Right kidney (tissue), 1 donor: ENCODE results near the gene KIF26B.
A peak's percentile ranks its signal among the peaks of the same experiment; 100 is the strongest.
"Not testable (repeated sequence)": the region's sequence is repeated elsewhere in the genome, so short reads cannot be mapped to it uniquely, and the experiment has no call there.

Source experiments
- DNase-seq: peaks from one replicate; pipeline ENCODE4 v3.0.0-alpha.2; 2016

Gene KIF26B

DNA sequence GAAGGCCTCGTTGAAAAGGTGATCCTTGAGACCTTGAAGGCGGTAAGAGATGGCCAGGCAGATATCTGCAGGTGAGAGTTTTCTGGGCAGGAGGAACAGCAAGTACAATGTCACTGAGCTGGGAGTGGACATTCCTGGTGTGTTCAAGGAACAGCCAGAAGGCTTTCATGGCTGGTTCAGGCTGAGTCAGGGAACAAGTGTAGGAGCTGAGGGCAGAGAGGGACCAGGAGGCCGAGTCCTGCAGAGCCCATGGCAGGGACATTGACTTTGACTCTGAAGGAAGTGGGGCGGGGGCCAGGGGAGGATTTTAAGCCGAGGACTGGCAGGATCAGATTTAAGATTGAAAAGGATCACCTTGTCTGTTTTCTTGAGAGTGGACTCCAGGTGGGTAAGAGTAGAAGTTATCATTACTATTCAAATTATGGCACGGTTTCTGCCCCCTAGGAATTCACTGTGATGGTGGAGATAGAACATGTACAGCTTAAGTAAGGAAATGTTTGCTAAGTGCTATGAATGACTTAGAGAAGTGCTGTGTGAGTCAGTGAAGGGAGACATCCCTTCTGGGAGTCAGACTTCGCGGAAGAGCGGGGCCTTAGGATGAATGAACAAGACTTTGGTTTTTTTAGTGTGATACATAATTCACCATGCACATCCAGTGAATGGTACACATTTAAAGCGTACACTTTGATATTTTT is 202.3 kb downstream of the KIF26B start:
- peak; percentile 58 for DNase-seq

DNA sequence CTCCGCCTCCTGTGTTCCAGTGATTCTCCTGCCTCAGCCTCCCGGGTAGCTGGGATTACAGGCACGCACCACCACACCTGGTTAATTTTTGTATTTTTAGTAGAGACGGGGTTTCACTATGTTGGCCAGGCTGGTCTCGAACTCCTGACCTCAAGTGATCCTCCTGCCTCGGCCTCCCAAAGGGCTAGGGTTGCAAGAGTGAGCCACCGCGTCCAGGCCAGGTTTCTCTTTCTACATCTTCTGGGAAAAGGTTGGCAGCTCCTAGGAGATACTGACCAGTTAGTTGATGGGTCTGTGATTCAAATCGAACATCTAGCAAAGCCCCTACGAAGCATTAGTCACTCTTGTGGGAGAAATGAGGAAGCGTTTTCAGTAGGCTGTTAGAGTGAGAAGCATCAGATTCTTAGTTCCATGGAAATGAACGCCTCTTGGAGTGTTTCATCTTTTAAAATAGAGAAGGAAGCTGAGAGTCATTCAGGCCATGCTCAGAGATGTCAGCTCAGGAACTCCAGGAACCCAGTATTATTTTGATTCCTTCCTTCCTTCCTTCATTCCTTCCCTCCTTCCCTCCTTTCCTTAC is 204.4 kb downstream of the KIF26B start:
- DNase-seq: not testable (repeated sequence)

DNA sequence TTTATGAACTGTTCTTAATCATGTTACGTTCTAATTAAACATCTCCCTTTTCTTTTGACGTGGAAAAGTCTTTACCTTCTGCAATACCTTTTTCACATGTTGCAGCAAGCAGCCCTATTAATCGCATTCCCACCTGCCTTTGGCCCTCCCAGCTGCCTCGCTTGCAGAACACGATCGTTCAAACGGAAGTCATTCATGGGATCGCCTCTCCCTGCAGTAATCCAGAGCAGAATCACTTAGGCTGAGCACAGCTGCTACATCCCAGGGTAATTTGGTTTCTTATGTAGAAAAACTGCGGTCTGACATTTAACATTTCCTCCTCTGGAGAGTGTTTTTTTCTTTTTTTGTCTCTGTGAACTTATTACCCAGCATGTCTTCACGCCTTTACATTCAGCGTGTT is 206.3 kb downstream of the KIF26B start:
- no peak for DNase-seq

DNA sequence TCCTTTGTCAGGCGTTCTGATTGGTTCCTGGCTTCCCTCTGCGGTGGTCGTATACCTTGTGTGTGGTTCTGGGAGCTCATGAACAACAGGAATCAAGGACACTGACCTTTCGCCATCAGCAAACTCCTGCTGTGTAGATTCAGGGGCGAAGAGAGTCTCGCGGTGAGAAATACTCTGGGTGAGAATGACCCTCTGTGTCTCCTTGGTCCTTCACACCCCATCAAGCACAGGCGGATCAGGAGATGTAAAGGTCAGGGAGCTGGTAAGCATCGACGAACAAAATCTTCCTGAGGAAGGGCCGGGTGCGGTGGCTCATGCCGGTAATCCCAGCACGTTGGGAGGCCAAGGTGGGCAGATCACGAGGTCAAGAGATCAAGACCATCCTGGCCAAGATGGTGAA is 207.2 kb downstream of the KIF26B start:
- DNase-seq: no peak

DNA sequence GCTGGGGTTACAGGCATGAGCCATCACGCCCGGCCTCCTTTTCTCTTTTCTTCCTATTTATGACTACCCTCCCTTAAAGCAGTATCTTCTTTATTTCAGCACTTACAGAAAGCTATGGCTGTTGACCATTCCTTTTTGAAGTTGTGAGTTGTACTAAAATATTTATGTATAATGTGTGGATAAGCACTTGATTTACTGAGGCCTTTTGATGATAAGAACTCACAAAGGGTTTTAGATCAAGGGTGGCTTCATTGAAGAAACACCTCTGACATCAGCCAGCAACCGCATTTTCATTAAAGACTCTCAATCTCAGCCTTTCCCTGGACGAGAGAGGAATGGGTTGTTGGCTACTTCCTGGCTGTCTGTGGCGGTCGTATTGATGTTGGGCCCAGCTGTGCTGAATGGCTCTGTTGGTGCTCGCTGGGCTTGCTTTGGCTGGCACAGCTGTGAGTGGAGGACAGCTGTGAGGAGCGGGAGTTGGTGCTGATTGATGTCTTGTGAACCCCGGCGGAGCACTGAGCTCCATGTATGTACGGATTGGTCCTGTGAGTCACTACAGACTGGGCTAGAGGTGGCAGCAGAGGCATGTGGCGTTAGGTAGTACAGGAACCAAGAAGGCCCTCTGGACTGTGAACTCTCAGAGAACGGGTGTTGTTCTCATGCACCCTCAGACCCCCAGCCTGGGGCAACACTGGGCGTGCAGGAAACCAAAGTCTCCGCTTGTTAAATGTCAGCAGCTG is 208.8 kb downstream of the KIF26B start:
- peak; percentile 51 for DNase-seq

DNA sequence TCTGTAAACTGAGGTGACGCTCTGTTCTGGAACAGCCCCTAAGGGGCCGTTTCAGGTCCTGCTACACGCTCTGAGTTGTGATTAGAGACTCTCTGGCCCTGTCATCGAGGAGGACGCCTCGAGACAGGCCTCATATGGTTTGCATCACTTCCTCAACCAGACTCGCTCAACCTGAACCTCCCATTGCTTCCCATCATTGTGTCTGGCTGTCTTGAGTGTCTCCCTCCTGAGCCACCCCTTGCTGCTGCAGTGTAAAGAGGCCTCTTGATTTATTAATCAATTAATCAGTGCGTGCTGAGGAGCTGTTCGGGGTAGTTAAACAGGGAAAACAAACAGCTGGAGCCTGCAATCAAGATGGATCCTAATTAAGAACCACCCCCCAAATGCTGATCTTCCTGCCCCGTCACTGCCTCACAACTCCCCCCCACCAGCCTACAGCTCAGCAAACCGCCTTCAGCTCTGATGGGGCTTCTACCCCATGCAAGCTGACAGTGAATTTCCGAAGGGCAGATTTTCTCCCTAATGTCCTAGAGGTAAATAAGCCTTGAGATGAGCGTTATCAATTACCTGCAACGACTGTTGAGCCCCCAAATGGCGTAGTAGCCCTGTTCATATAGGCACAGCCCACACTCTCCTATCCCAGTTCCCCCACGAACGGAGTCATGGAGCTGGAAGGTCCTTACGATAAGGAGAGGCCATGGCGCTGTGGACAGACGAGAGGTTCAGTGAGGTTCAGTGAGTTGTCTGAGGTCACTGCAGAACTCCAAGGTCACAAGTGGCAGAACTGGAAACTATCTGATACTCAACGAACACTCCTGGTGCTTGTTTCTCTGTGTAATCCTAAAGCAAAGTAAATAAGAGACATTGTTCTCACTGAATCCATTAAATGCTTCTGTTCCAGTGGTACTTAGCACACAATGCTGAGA is 210.6 kb downstream of the KIF26B start:
- DNase-seq: peak; percentile 65

DNA sequence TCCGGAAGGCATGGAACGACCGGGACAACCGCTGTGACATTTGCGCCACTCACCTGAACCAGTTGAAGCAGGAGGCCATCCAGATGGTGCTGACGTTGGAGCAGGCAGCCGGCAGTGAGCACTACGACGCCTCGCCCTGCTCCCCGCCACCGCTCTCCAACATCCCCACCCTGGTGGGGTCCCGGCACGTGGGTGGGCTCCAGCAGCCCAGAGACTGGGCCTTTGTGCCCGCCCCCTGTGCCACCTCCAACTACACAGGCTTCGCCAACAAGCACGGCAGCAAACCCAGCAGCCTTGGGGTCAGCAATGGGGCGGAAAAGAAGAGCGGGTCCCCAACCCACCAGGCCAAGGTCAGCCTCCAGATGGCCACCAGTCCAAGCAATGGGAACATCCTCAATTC is 212.1 kb downstream of the KIF26B start:
- DNase-seq: no peak

DNA sequence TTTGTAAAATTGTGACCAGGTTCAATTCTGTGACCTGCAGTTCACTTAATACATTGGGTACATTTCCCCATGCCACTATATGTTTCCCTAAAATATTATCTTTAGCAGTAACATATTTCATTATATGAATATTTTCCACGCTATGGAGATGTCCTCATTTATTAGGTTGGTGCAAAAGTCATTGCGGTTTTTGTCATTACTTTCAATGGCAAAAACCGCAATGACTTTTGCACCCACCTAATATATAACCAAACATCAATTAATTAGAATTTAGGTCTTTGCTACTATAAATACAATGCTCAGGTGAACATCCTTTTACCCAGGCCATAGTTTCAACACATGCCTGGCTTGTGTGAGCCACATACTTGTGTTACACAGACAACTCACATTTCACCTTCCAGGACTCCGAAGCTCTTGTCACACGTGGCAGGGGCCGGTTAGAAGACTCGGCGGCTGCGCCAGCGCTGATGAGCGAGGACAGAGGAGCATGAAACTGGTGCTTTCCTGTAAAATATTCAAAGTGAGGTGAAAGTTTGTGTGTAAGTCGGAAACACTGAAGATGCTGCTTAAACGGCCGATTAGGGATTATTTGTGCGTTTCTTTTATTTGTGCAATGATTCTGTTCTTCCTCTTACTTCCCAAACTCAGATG is 215.5 kb downstream of the KIF26B start:
- no peak for DNase-seq

DNA sequence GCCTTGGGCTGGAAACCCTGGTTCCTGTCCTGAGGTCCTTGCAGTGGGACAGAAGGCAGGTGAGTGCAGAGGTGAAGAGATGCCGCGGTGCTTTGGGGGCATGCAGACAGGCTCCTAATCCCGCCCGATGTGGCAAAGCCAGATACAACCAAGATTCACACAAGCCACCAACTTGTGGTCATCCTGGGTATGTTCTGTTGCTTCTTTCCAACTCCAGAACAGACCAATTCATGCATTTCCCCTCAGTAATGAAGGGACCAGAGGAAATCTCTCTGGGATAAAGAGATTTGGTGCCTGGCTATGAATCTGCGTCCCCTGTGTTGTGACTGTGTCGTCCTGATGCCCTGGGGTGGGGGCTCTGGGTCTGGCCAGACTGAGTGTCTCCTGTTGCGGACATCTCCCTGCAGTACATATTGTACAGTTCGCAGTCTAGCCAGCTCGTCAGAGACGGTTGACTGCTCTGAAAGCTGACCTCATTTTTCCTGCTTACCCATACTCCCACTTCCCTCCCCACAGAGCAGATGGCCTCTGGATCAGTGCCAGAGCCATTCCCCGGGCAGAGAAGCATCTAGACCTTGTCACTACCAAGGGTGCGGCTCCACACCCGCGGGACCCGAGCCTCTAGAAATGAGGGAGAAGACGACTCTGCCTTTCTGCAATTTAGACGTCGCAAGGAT is 216.3 kb downstream of the KIF26B start:
- peak; percentile 61 for DNase-seq

DNA sequence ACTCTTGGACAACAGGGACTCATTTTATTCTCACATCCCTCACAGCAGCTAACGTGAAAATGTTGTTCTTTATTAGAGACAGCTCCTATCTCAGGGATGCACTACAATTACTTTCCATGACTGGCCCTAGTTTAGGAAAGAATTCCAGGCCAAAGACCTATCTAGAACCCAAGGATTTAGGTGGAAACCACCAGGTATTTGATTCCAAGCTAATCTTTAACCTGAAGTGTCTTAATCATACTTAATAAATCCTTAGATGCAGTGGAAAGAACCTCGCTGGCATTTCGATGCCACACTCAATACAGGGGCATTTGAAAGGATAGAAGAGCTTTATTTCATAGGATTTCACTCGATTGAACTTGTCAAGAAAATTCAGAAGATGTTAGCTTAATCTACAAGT is 218.3 kb downstream of the KIF26B start:
- DNase-seq: no peak

DNA sequence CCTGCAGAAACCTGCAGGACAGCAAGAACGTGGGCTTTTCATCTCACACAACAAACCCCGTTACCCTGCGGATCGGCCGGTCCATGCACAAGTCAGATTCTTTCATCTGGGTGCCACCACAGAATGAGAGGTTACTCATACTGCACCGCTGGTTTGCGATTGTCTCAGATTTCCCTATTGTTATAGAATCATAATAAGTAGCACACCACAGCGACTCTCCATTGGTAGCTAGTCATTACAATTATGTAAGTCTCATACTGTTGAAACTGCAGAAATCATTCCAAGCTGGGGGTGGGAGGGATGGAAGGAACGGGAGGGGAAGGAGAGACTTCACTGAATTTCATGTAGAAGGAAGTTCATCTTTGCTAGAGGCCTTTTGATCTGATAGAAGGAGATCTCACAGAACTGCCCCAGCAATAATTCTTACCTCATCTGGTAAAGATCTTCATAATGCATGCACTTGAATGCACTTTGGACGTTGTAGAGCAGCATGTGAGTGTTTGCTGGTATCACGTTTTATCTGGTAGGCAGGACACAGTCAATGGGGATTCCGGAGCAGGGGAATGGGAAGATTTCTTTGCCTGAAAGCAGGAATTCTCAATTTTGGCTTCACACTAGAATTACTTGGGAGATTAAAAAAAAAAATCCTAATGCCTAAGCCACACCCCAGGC is 221.1 kb downstream of the KIF26B start:
- no peak for DNase-seq

DNA sequence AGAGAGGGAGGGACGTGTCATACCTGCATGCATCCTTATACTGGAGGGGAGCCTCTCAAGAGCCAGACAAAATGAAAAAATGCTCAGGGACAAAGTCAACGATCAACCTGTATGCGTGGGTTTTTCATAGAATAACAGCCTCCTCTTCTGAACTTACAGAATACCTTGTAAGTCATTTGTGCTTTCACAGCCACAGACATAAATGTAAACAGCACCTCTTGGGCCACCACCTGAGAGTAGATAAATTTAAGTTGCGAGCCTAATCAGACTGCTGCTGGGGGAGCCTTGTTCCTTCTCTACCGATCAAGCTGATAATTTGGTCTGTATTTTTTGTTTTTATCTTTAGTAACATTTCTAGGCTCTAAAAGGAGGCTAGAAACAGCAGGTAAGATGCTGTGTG is 223.1 kb downstream of the KIF26B start:
- DNase-seq: no peak

DNA sequence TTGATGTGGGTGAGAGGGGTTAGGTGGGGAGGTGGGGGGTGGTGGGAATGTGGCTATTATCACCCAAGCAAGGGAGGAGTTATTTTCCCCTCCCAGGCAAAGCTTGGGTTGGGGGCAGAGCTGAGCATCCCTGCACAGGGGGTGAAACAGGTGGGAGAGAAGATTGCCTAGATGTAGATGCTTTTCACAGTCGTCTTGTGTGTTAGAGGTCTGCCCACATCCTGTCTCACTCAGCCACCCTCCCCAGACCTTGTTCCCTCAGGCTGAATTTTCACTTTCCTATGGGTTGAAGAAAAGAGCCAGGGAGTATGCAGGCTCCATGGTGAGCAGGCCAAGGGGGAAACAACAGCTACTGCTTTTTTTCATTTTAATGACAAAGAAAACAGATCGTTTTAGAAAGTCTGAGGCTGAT is 223.5 kb downstream of the KIF26B start:
- DNase-seq: no peak

DNA sequence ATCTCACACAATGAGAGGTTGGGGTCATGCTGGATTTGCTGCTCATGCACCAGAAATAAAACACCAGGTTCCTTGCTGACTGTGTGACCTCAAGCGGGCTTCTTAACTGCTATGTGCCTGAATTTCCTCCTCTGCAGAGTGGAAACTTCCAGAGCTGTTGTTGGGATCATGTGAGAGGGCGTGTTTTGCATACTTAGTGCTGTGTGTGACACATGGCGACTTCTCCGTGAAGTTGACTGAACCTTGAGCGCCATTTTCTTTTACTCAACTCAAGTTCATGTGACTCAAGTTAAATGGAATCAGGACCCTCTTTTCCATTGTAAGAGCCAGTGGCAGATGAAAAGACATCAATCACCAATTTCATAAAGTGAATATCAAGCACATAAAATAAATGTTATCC is 224.0 kb downstream of the KIF26B start:
- no peak for DNase-seq

DNA sequence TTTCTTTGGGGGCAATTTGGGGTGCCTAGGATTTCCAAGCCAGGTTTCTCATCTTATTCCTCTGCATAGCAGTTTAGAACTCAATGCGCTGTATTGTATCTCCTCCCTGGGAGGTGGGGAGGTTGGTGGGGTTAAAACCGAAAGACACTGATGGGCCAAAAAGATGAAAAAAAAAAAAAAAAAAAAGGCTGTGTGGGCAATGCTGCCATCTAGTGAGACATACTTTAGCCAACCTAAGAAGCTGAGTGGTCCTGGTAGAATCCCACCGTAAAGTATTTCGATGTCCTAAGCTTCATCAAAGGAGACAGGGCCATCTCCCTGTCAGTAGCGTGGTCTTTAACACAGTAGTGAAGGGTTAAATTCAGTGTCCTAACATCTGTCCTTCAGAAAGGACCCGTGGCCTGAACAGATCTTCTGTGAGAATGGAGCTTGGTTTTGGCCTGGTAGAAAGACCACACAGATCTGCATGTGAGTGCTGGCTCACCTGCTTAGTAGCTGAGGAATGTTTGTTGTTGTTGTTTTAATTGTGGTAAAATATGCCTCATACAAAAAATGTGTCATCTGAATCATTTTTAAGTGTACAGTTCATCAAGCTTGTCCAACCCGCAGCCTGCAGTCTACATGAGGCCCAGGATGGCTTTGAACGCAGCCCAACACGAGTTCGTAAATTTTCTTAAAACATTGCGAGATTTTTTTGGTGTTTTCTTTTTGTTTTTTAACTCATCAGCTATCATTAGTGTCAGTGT is 226.2 kb downstream of the KIF26B start:
- no peak for DNase-seq

DNA sequence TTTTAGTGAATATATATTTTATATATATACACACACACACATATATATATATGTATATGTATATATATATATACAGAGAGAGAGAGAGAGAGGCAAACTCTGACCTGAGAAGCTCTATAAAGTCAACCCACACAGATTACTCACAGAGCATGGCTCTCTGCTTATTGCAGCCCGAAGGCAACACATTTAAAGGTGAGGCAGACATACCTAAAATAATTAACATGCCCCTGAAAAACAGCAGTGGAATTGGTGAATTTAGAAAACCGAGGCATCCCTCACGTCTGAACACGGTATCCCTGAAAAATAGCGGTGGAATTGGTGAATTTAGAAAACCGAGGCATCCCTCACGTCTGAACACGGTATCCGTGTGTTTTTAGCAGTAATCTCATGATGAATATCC is 228.2 kb downstream of the KIF26B start:
- no peak for DNase-seq

DNA sequence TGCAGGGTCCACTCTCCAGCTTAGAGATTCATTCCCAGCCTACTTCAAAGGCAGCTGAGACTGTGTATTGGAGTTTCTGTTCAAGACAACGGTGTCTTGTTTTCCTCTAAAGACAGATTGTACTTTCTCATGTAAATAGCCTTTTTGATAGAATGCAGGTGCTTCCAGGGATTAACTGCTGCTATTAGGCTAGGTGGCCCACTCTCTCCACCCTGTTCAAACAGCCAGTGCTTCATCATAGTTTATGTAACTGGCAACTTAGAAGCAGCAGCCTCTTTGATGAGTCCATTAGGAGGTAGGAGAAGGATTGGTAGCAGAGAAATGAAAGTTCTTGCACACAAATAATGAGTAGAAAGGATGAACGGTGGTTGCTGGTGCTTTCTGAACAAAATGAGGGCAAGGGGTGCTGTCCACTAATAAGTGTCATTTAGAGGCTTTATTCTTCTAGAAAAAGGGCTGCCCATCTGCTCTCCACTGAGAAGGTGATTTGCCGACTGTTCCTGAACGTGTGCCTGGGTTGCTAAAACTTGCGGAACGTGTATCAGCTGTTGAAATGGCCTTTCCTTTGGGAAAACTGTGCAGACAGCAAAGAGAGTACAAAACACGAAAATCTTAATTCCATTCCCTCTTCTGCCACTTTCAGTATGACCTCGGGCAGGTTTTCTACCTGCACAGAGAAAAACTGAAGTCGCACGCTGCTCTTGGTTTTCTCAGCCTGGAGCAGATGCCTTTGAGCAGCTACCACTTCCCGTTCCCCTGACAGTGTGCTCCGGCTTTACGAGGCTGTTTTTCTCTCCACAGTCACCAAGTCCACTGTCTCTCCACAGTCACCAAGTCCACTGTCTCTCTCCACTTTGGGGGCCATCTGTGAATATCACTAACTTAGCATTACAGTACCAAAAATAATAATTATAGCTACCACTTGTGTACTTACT is 228.9 kb downstream of the KIF26B start:
- DNase-seq: no peak

DNA sequence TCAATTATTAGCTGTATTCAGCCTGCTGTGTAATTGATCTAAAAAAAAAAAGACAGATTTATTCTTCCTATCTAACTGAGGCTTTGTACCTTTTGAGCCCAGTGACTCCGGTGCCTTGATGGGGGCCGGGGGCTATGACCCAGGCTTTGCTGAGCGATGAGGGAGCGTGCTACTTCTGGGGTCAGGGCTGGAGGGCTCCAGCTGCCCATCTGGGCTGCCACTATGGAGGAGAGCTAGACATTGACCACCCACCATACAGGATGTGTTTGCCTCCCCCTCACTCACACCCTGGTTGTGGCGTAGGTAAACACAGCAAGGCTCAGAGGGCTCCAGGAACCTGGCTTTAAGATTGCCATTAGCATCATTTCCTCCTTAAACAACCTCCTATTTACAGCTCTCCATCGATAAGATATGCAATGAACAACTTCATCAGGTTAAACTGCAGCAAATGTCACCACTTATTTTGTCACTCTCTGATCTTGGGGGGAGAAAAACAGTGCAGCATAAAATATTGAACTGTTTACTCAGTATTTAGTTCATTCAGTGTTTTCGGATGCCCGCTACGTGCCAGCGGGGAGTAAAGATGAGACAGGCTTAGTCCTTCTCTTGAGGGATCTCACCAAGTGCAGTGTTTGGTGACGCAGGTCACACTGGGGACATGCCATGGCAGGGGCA is 231.6 kb downstream of the KIF26B start:
- no peak for DNase-seq
